ENCODE results near the gene WWC2.

Gene WWC2

DNA sequence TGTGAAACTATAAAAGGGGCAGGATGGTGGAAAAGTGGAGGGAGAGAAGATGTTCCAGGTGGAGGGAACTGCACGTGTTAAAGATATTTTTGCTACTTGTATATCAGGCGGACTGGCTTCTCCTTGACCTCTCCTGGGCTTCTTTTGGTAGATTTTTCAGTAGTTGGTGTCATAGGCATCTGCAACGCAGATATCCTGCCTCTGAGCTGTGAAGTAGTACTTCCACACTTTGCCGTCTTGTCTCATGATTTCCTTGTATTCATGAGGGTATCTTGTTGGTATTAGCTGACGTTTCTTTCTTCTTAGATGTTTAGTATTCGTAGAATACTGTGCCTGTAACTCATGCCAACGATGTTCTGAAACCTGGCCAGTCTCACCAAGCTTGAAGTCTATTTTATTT, 81.0 kb downstream of the WWC2 start:
- Histone ChIP-seq H3K4me2 (ENCODE audit: low read length) (no peak overlapping the region), H3K9me2 (replicated peaks; ENCODE audit: control insufficient read depth, low read length) (no peaks in the 10 kb centered on the region), H3K79me2 (ENCODE audit: control insufficient read depth, low read length) (no peaks in the 10 kb centered on the region), H3F3A (ENCODE audit: control insufficient read depth, insufficient read depth) (no peaks in the 10 kb centered on the region), H3K27ac (ENCODE audit: low read depth, low read length) (no peak overlapping the region), H3K4me1 (ENCODE audit: control insufficient read depth, low read length) (no peaks in the 10 kb centered on the region), H3K9me3 (ENCODE audit: control insufficient read depth, insufficient read depth, low read length) (no peaks in the 10 kb centered on the region), H4K20me1 (ENCODE audit: control insufficient read depth, insufficient read depth, low read depth, low read length) (no peaks in the 10 kb centered on the region), H3K27me3 (ENCODE audit: control insufficient read depth, low read length) (no peaks in the 10 kb centered on the region), H3K36me3 (ENCODE audit: control insufficient read depth, low read length) (no peaks in the 10 kb centered on the region), H3K4me3 (ENCODE audit: low read length) (no peak overlapping the region)
- TF ChIP-seq, protein P1, sequence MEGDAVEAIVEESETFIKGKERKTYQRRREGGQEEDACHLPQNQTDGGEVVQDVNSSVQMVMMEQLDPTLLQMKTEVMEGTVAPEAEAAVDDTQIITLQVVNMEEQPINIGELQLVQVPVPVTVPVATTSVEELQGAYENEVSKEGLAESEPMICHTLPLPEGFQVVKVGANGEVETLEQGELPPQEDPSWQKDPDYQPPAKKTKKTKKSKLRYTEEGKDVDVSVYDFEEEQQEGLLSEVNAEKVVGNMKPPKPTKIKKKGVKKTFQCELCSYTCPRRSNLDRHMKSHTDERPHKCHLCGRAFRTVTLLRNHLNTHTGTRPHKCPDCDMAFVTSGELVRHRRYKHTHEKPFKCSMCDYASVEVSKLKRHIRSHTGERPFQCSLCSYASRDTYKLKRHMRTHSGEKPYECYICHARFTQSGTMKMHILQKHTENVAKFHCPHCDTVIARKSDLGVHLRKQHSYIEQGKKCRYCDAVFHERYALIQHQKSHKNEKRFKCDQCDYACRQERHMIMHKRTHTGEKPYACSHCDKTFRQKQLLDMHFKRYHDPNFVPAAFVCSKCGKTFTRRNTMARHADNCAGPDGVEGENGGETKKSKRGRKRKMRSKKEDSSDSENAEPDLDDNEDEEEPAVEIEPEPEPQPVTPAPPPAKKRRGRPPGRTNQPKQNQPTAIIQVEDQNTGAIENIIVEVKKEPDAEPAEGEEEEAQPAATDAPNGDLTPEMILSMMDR (IDR thresholded peaks at IDR 0.05; ENCODE audit: low read depth, low read length, poor library complexity, severe bottlenecking): no peak
- no peak for TF ChIP-seq EZH2phosphoT487 (IDR thresholded peaks at IDR 0.05; ENCODE audit: borderline replicate concordance, low read length)

DNA sequence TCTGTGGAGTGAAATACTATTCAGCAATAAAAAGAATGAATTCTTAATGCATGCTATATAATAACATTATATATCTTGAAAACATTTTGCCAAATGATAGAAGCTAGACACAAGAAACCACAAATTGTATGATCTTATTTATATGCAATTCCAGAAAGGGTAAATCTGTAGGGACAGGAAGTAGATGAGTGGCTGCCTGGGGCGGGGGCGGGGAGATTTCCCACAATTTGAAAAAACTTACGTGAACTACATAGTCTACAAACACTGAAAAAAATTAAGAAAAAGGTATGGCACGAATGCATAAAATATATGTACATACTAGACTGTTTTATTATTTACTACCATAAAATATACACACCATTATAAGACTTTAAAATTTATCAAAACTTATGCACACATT, 81.6 kb downstream of the WWC2 start:
- H3K27ac ChIP-seq (ENCODE audit: low read depth, low read length): no peak overlapping the region
- H3K4me2 ChIP-seq (ENCODE audit: low read length): no peak overlapping the region
- H3K27me3 ChIP-seq (ENCODE audit: control insufficient read depth, low read length): no peaks in the 10 kb centered on the region
- no peaks in the 10 kb centered on the region for H3K9me2 ChIP-seq (replicated peaks; ENCODE audit: control insufficient read depth, low read length)
- H3K79me2 ChIP-seq (ENCODE audit: control insufficient read depth, low read length): no peaks in the 10 kb centered on the region
- no peaks in the 10 kb centered on the region for H3F3A ChIP-seq (ENCODE audit: control insufficient read depth, insufficient read depth)
- no peaks in the 10 kb centered on the region for H3K9me3 ChIP-seq (ENCODE audit: control insufficient read depth, insufficient read depth, low read length)
- H4K20me1 ChIP-seq (ENCODE audit: control insufficient read depth, insufficient read depth, low read depth, low read length): no peaks in the 10 kb centered on the region
- H3K36me3 ChIP-seq (ENCODE audit: control insufficient read depth, low read length): no peaks in the 10 kb centered on the region
- TF ChIP-seq EZH2phosphoT487 (IDR thresholded peaks at IDR 0.05; ENCODE audit: borderline replicate concordance, low read length): no peak
- TF ChIP-seq, protein P1 (IDR thresholded peaks at IDR 0.05; ENCODE audit: low read depth, low read length, poor library complexity, severe bottlenecking): no peak
- H3K4me3 ChIP-seq (ENCODE audit: low read length): no peak overlapping the region
- no peaks in the 10 kb centered on the region for H3K4me1 ChIP-seq (ENCODE audit: control insufficient read depth, low read length)

DNA sequence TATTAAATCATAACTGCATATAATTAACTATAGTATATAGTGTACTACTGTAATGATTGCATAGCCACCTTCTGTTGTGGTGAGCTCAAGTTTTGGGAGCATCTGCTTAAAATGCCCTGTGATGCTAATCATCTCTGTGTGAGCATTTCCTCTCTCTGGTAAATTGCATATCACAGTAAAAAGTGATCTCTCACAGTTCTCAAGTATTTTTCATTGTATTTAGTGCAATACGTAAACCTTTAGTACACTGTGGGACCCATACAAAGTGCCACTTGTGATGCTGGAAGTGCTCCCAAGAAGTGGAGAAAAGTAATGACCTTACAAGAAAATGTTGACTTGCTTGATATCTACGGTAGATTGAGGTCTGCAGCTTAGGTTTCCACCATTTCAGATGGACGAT, 82.0 kb downstream of the WWC2 start:
- Histone ChIP-seq H3K9me3 (ENCODE audit: control insufficient read depth, insufficient read depth, low read length) (no peaks in the 10 kb centered on the region), H3K9me2 (replicated peaks; ENCODE audit: control insufficient read depth, low read length) (no peaks in the 10 kb centered on the region), H3K36me3 (ENCODE audit: control insufficient read depth, low read length) (no peaks in the 10 kb centered on the region), H3K79me2 (ENCODE audit: control insufficient read depth, low read length) (no peaks in the 10 kb centered on the region), H3K4me1 (ENCODE audit: control insufficient read depth, low read length) (no peaks in the 10 kb centered on the region), H3F3A (ENCODE audit: control insufficient read depth, insufficient read depth) (no peaks in the 10 kb centered on the region), H3K4me3 (ENCODE audit: low read length) (no peak overlapping the region), H3K27me3 (ENCODE audit: control insufficient read depth, low read length) (no peaks in the 10 kb centered on the region), H4K20me1 (ENCODE audit: control insufficient read depth, insufficient read depth, low read depth, low read length) (no peaks in the 10 kb centered on the region), H3K4me2 (ENCODE audit: low read length) (no peak overlapping the region), H3K27ac (ENCODE audit: low read depth, low read length) (no peak overlapping the region)
- TF ChIP-seq, protein P1 (IDR thresholded peaks at IDR 0.05; ENCODE audit: low read depth, low read length, poor library complexity, severe bottlenecking): no peak
- no peak for TF ChIP-seq EZH2phosphoT487 (IDR thresholded peaks at IDR 0.05; ENCODE audit: borderline replicate concordance, low read length)

Data from DOHH2 (cell line).